Measurements from ENCODE around the gene FAF2.

The FAF2 gene

GRCh38 chr5:176538989-176539384, 90.8 kb downstream of the FAF2 start:
- DNase-seq (ENCODE audit: low read depth in 1 of 2, low spot score in 1 of 2): no peak

DNA sequence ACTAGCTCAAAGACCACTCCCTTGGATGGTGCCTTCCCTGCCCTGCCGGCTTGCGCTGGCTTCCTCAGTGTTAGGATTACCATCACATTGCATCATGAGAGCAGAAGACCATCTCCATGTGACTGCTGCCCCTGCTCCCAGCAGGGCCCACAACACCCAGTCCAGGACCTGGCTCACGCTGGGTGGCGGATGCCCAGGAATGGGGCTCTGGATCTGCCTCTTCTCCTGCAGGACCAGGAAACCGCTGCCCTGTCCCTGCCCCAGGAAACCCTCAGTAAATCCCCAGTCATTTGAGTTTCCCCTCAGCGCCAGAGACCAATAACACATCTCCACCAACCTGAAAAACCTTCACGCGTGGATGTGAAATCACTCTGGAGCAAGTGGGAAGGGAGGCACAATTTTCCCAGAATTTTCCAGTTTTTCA, 92.3 kb downstream of the FAF2 start:
- TF ChIP-seq GABPA (IDR thresholded peaks at IDR 0.05; ENCODE audit: low read depth) (no peak), SPI1 (IDR thresholded peaks at IDR 0.05; ENCODE audit: borderline replicate concordance, low read depth) (no peak), CTCF (IDR thresholded peaks at IDR 0.05; ENCODE audit: insufficient read depth, low read length) (no peak), POLR2AphosphoS5 (IDR thresholded peaks at IDR 0.05; ENCODE audit: low read depth) (no peak)
- TF ChIP-seq, protein P1, sequence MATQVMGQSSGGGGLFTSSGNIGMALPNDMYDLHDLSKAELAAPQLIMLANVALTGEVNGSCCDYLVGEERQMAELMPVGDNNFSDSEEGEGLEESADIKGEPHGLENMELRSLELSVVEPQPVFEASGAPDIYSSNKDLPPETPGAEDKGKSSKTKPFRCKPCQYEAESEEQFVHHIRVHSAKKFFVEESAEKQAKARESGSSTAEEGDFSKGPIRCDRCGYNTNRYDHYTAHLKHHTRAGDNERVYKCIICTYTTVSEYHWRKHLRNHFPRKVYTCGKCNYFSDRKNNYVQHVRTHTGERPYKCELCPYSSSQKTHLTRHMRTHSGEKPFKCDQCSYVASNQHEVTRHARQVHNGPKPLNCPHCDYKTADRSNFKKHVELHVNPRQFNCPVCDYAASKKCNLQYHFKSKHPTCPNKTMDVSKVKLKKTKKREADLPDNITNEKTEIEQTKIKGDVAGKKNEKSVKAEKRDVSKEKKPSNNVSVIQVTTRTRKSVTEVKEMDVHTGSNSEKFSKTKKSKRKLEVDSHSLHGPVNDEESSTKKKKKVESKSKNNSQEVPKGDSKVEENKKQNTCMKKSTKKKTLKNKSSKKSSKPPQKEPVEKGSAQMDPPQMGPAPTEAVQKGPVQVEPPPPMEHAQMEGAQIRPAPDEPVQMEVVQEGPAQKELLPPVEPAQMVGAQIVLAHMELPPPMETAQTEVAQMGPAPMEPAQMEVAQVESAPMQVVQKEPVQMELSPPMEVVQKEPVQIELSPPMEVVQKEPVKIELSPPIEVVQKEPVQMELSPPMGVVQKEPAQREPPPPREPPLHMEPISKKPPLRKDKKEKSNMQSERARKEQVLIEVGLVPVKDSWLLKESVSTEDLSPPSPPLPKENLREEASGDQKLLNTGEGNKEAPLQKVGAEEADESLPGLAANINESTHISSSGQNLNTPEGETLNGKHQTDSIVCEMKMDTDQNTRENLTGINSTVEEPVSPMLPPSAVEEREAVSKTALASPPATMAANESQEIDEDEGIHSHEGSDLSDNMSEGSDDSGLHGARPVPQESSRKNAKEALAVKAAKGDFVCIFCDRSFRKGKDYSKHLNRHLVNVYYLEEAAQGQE (IDR thresholded peaks at IDR 0.05; ENCODE audit: insufficient replicate concordance, low read depth): no peak
- Histone ChIP-seq H3K27ac (replicated peaks) (peak overlapping the region; percentile 91), H3K27me3 (ENCODE audit: insufficient read depth, poor library complexity, severe bottlenecking) (no peaks in the 10 kb centered on the region), H3K4me3 (replicated peaks; ENCODE audit: insufficient read depth, low read length) (no peak overlapping the region)
- no peak for DNase-seq (ENCODE audit: low read depth in 1 of 2, low spot score in 1 of 2)

More at GRCh38 chr5:176538989-176539384, 90.8 kb downstream of the FAF2 start:
- H3K27ac ChIP-seq (replicated peaks): no peak overlapping the region; the same call in 1 of the 2 replicates
- TF ChIP-seq SPI1 (IDR thresholded peaks at IDR 0.05; ENCODE audit: borderline replicate concordance, low read depth) (no peak), CTCF (IDR thresholded peaks at IDR 0.05; ENCODE audit: insufficient read depth, low read length) (no peak), POLR2AphosphoS5 (IDR thresholded peaks at IDR 0.05; ENCODE audit: low read depth) (no peak), GABPA (IDR thresholded peaks at IDR 0.05; ENCODE audit: low read depth) (no peak)
- TF ChIP-seq, protein P1 (IDR thresholded peaks at IDR 0.05; ENCODE audit: insufficient replicate concordance, low read depth): no peak
- no peaks in the 10 kb centered on the region for H3K27me3 ChIP-seq (ENCODE audit: insufficient read depth, poor library complexity, severe bottlenecking)
- no peak overlapping the region for H3K4me3 ChIP-seq (replicated peaks; ENCODE audit: insufficient read depth, low read length)

DNA sequence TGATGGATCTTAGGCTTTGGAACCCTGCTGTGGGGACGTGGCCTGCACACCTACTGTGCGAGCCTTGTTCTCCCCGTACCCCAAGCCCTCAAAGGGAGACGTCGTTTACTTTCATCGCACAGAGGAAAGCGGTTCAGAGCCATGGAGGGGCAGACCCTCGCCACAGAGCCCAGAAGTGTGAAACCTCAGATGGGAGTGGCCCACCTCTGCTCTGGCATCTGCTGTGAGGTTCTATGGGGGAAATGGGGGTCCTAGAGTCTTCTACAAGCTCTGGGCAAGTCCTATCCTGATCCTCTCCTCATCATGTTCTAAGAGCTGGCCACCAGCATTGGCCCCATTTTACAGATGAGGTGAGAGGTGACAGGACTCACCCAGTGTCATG, 92.8 kb downstream of the FAF2 start:
- Histone ChIP-seq H3K4me3 (replicated peaks; ENCODE audit: insufficient read depth, low read length) (no peak overlapping the region), H3K27ac (replicated peaks) (peak overlapping the region; percentile 91), H3K27me3 (ENCODE audit: insufficient read depth, poor library complexity, severe bottlenecking) (no peaks in the 10 kb centered on the region)
- TF ChIP-seq POLR2AphosphoS5 (IDR thresholded peaks at IDR 0.05; ENCODE audit: low read depth): no peak
- no peak for TF ChIP-seq SPI1 (IDR thresholded peaks at IDR 0.05; ENCODE audit: borderline replicate concordance, low read depth)
- TF ChIP-seq, protein P1 (IDR thresholded peaks at IDR 0.05; ENCODE audit: insufficient replicate concordance, low read depth): no peak
- no peak for TF ChIP-seq CTCF (IDR thresholded peaks at IDR 0.05; ENCODE audit: insufficient read depth, low read length)
- TF ChIP-seq GABPA (IDR thresholded peaks at IDR 0.05; ENCODE audit: low read depth): no peak
- no peak for DNase-seq (ENCODE audit: low read depth in 1 of 2, low spot score in 1 of 2)

All from HL-60 (cell line).